ENCODE data around the gene MAP3K5.

The MAP3K5 gene

DNA sequence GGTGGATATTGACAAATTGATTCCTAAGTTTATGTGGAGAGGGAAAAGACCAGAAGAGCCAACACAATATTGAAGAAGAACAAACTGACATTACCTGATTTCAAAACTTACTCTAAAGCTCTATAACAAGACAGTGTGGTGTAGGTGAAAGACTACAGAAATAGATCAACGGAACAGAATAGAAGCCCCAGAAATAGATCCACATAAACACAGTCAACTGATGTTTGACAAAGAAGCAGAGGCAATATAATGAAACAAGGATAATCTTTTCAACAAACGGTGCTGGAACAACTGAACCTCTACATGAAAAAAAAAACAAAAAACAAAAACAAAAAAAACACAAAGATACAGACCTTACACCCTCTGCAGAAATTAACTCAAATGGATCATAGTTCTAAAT lies 50.2 kb downstream of the MAP3K5 start:
- DNase-seq (ENCODE audit: insufficient read length, low spot score) = no peak
- FAIRE-seq = peak; percentile 61
- TF ChIP-seq POU2F2 (IDR thresholded peaks at IDR 0.05; ENCODE audit: low read depth, low read length) = no peak
- no peak for TF ChIP-seq TAF1 (IDR thresholded peaks at IDR 0.05; ENCODE audit: low read depth, low read length)
- TF ChIP-seq PAX5 (IDR thresholded peaks at IDR 0.05; ENCODE audit: insufficient read depth, low read length, severe bottlenecking) = no peak
- TF ChIP-seq POLR2A (IDR thresholded peaks at IDR 0.05; ENCODE audit: low read depth, low read length) = no peak
- no peak for TF ChIP-seq SPI1 (IDR thresholded peaks at IDR 0.05; ENCODE audit: low read depth, low read length)

DNA sequence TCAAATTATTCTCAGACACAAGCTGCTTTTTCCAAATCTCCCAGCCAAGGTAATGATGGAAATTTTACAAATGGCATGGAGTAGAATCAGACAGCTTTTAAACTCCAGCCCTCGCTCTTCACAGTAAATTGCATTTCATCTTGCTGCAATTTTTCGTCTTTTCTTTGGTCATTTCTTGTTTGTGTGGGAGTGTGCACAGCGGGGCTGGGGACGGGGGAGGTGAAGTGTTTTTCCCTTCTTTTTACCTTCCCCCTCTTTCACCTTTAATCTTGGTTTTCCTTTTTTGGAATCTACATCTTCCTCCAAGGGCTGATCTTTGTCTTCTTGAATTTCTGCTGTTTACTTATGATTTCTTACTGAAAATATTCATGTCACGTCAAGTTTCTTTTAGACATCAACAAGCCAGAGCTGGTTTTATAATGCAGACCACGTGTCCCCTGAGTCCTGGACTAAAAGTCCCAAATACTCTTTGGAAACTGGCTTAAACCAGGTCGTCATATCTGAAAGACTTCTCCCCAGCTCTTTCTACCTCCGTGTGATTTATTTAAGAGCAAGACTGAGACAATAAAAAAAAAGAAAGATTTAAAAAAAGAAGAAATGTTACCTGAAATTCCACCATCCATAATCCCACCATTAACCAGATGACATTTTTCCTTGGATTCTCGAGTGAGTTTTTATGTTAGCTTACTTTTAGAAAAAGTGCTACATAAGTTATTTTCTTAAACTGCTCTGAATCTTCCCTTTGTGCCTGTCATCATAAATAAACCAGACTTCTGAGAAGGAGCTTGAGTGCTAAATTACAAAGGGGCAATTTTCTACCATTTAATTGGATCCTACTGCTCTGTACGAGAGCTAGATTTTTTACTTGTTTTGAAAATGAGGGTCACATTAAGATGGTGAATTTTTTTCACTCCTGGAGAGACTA lies 52.0 kb downstream of the MAP3K5 start:
- TF ChIP-seq POLR2A (IDR thresholded peaks at IDR 0.05; ENCODE audit: low read depth, low read length) (no peak), POLR2AphosphoS5 (IDR thresholded peaks at IDR 0.05; ENCODE audit: low read depth, low read length) (no peak), POU2F2 (IDR thresholded peaks at IDR 0.05; ENCODE audit: low read depth, low read length) (no peak), PAX5 (IDR thresholded peaks at IDR 0.05; ENCODE audit: insufficient read depth, low read length, severe bottlenecking) (no peak), TAF1 (IDR thresholded peaks at IDR 0.05; ENCODE audit: low read depth, low read length) (no peak)
- DNase-seq (ENCODE audit: insufficient read length, low spot score) (no peak), FAIRE-seq (no peak)

DNA sequence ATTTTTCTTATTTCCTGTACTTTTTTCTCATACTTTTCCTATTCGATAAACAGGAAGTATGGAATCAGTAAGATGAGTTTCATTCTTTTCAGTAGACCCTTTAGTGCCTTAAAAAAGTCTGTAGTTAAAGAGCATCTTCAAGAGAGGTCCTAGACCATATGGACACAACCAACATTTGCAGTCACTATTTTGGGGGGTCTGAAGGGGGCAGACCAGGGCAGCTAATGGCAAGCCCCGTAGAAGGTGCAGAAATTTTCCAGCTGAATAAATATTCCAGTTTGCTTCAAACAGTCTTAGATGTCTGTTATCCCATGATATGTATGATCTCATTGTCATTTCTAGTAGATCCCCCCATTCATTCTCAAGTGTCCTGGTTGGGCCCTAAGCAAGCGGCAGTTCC lies 52.8 kb downstream of the MAP3K5 start:
- DNase-seq (ENCODE audit: insufficient read length, low spot score) (no peak), FAIRE-seq (no peak)
- TF ChIP-seq POLR2AphosphoS5 (IDR thresholded peaks at IDR 0.05; ENCODE audit: low read depth, low read length) (no peak), SPI1 (IDR thresholded peaks at IDR 0.05; ENCODE audit: low read depth, low read length) (no peak), POLR2A (IDR thresholded peaks at IDR 0.05; ENCODE audit: low read depth, low read length) (no peak), POU2F2 (IDR thresholded peaks at IDR 0.05; ENCODE audit: low read depth, low read length) (no peak), TAF1 (IDR thresholded peaks at IDR 0.05; ENCODE audit: low read depth, low read length) (no peak), PAX5 (IDR thresholded peaks at IDR 0.05; ENCODE audit: insufficient read depth, low read length, severe bottlenecking) (no peak)

DNA sequence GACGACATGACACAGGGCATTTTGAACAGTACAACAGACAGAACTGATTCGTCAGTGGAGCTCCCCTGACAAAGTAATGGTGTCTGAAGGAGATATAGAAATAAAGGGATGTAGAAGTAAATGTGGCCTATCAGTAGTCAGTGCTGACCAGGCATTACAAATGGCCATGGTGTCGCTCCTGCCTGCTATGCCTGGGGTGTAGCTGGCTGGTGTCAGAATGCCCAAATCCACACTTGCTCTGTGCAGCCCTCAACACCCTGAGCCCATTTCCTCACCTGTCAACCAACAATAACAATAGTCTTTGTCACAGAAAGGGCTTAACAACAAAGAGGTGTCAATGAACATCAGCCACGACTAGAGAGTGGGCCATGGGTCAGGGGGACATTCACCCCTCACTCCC lies 53.2 kb downstream of the MAP3K5 start:
- TF ChIP-seq SPI1 (IDR thresholded peaks at IDR 0.05; ENCODE audit: low read depth, low read length) = no peak
- no peak for TF ChIP-seq POU2F2 (IDR thresholded peaks at IDR 0.05; ENCODE audit: low read depth, low read length)
- TF ChIP-seq PAX5 (IDR thresholded peaks at IDR 0.05; ENCODE audit: insufficient read depth, low read length, severe bottlenecking) = no peak
- TF ChIP-seq POLR2A (IDR thresholded peaks at IDR 0.05; ENCODE audit: low read depth, low read length) = no peak
- TF ChIP-seq TAF1 (IDR thresholded peaks at IDR 0.05; ENCODE audit: low read depth, low read length) = no peak
- no peak for TF ChIP-seq POLR2AphosphoS5 (IDR thresholded peaks at IDR 0.05; ENCODE audit: low read depth, low read length)
- DNase-seq (ENCODE audit: insufficient read length, low spot score) (no peak), FAIRE-seq (no peak)

DNA sequence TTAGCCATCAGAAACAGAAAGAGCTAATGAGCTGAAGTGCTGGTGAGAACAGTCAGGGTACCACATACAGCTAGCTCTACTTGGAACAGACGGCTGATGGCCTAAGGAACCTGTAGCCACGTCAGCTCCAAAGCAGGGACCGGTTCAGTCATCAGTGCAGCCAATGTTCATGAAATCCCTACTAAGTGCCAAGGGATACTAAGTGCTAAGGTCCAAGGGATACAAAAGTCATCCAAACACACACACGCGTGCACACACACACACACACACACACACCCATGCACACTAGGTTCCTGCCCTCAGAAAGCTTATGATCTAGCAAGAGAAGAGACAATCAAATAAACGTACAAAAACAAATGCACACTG lies 53.6 kb downstream of the MAP3K5 start:
- TF ChIP-seq POU2F2 (IDR thresholded peaks at IDR 0.05; ENCODE audit: low read depth, low read length) = no peak
- no peak for TF ChIP-seq POLR2A (IDR thresholded peaks at IDR 0.05; ENCODE audit: low read depth, low read length)
- TF ChIP-seq SPI1 (IDR thresholded peaks at IDR 0.05; ENCODE audit: low read depth, low read length) = no peak
- no peak for TF ChIP-seq PAX5 (IDR thresholded peaks at IDR 0.05; ENCODE audit: insufficient read depth, low read length, severe bottlenecking)
- TF ChIP-seq TAF1 (IDR thresholded peaks at IDR 0.05; ENCODE audit: low read depth, low read length) = no peak
- peak; percentile 88 for FAIRE-seq
- no peak for DNase-seq (ENCODE audit: insufficient read length, low spot score)

DNA sequence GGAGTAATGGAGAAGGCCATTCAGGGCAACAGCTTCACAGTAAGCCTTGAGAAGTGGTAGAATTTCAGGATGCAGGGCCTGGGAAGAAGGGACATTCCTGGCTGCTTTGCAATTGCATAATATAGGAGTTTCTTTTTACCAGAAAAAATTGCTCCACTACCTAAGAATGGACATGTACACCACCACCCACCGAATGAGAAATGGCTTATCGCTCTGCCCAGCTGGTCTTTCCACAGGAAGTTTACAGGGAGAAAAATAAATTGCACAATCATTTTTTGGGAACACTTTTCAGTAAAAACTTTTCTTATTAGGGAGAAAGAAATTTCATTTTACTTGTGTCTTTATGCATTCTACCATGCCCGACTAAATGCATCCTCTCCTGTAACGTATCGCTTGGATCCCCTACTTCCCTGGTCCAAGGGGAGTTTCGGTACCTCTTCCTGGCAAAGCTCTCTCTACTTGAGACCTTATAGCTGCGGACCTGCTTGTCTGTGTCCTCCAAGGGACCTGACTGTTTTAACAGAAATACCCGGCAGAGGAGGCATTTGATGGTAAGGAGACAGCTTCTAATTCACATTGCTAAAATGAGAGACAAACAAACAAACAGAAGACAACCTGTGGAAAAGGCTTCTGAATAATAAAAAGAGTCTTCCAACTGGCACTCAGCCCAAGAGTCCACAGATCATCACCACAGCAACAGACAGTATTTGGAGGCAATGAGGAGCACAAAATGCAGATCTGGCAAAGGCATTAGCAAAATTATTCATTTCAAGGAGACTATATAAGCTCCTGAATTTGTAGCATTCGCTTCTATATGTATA lies 54.2 kb downstream of the MAP3K5 start:
- TF ChIP-seq POLR2AphosphoS5 (IDR thresholded peaks at IDR 0.05; ENCODE audit: low read depth, low read length) = no peak
- TF ChIP-seq PAX5 (IDR thresholded peaks at IDR 0.05; ENCODE audit: insufficient read depth, low read length, severe bottlenecking) = no peak
- no peak for TF ChIP-seq TAF1 (IDR thresholded peaks at IDR 0.05; ENCODE audit: low read depth, low read length)
- no peak for TF ChIP-seq POU2F2 (IDR thresholded peaks at IDR 0.05; ENCODE audit: low read depth, low read length)
- no peak for TF ChIP-seq POLR2A (IDR thresholded peaks at IDR 0.05; ENCODE audit: low read depth, low read length)
- TF ChIP-seq SPI1 (IDR thresholded peaks at IDR 0.05; ENCODE audit: low read depth, low read length) = no peak
- DNase-seq (ENCODE audit: insufficient read length, low spot score) = no peak
- no peak for FAIRE-seq

DNA sequence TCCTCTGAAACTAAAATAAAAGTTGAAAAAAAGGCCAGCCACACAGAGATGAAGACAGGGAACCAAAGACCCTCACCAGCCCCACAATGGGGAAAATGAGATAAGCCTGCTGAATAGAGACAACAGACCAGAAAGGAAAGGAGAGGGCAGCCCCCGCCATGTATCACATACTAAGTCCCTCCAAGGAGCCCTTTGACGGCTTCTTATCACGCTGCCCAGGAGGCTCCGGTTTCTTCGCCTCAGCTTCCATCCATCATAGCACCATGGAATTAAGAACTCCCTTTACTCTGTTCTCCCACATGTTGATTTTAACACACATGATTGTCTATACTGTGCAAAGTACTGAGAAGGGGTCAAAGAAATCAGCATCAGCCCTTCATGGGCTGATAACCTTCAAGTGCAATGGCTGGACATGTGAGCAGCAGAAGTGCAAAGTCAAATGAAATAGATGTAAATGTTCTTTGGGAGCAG lies 54.9 kb downstream of the MAP3K5 start:
- DNase-seq (ENCODE audit: insufficient read length, low spot score) (no peak), FAIRE-seq (no peak)
- no peak for TF ChIP-seq SPI1 (IDR thresholded peaks at IDR 0.05; ENCODE audit: low read depth, low read length)
- TF ChIP-seq POLR2A (IDR thresholded peaks at IDR 0.05; ENCODE audit: low read depth, low read length) = no peak
- no peak for TF ChIP-seq POU2F2 (IDR thresholded peaks at IDR 0.05; ENCODE audit: low read depth, low read length)
- TF ChIP-seq POLR2AphosphoS5 (IDR thresholded peaks at IDR 0.05; ENCODE audit: low read depth, low read length) = no peak
- no peak for TF ChIP-seq TAF1 (IDR thresholded peaks at IDR 0.05; ENCODE audit: low read depth, low read length)
- no peak for TF ChIP-seq PAX5 (IDR thresholded peaks at IDR 0.05; ENCODE audit: insufficient read depth, low read length, severe bottlenecking)

DNA sequence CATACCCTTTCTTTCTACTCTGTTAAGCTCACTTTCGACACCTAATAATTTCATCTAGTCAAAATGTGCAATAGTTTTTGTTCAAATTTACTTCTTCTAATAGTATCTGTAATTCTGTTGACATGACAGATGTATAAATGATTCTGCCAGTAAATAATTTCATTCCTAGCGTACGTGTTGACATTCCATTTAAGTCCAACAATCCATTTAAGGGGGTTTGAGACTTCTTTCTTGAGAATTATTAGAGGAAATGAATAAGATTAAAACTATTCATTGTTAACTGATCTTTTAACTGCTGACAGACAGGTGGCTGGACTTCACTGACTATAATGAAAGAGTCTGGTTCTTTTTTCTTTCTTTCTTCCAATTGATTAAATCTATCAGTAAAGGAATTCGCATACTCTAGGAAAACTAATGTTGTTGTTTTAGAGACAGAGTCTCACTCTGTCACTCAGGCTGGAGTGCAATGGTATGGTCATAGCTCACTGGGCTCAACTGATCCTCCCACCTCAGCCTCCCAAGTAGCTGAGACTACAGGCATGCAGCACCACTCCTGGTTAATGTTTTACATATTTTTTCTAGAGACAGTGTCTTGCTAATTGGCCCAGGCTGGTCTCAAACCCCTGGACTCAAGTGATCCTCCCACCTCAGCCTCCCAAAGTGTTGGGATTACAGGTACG lies 55.9 kb downstream of the MAP3K5 start:
- no peak for DNase-seq (ENCODE audit: insufficient read length, low spot score)
- TF ChIP-seq POLR2AphosphoS5 (IDR thresholded peaks at IDR 0.05; ENCODE audit: low read depth, low read length) (no peak), POU2F2 (IDR thresholded peaks at IDR 0.05; ENCODE audit: low read depth, low read length) (no peak), SPI1 (IDR thresholded peaks at IDR 0.05; ENCODE audit: low read depth, low read length) (no peak), TAF1 (IDR thresholded peaks at IDR 0.05; ENCODE audit: low read depth, low read length) (no peak), POLR2A (IDR thresholded peaks at IDR 0.05; ENCODE audit: low read depth, low read length) (no peak), PAX5 (IDR thresholded peaks at IDR 0.05; ENCODE audit: insufficient read depth, low read length, severe bottlenecking) (no peak)
- FAIRE-seq = no peak
